Stimulated activated CD4-positive, alpha-beta T cell treated with anti-CD3 and anti-CD28 coated beads, Interleukin-2, amount 100 ng/mL, for 4 hours (primary cell): Measurements from ENCODE around the gene UBAC2.
A peak's percentile ranks its signal among the peaks of the same experiment; 100 is the strongest.
"Not testable (repeated sequence)": the region's sequence is repeated elsewhere in the genome, so short reads cannot be mapped to it uniquely, and the experiment has no call there.

Source experiments
- DNase-seq: peaks from one replicate; pipeline ENCODE4 v3.0.0-alpha.2; 2020; ENCODE audit warnings: low read depth

The UBAC2 gene

DNA sequence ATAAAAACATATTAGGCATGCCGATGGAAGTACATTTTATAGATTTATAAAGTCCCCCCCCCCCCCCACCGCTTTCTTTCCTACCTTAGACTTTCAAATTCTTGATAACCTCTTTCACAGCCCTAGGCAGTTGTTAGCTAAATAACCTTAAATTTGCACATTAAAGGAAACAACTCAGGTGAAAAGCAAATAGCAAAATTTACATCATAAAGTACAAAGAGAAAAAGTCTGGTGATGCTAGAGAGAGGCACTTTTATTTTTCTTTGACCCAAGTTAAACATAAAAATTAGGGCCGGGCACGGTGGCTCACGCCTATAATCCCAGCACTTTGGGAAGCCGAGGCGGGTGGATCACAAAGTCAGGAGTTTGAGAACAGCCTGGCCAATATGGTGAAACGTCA, 15.0 kb upstream of the UBAC2 start:
- no peak for DNase-seq

DNA sequence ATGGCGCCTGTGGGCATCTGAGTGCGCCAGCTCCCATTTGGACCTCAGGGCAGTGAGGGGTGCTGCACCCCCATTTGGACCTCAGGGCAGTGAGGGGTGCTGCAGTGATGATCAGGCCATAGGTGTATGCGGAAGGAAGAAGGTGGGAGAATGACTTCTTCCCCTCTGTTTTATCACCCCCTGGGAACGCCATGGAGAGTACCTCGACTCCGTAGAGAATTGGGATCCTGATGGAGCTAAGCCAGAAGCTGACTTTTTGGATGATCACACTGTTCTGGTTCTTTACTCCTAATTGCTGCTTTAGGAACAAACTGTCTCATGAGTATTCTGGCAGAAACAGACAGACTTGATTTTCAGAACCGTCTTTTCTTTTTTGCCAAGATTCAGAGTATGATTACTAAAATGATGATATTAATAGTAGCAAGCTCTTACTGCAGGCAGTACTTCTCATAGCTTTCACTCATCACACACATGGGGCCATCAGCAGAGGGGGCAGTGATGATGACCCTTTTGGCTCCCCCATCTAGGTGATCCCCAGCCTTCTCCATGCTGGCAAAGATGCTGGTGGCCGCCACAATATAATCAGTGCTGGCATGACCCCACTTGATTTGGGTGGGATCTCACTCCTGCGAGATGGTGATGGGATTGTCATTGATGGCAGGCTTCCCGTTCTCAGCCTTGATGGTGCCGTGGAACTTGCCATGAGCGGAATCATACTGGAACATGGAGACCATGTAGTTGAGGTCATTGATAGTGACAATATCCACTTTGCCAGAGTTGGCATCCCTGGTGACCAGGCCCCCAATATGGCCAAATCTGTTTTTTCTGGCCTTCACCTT, 10.3 kb upstream of the UBAC2 start:
- no peak for DNase-seq

DNA sequence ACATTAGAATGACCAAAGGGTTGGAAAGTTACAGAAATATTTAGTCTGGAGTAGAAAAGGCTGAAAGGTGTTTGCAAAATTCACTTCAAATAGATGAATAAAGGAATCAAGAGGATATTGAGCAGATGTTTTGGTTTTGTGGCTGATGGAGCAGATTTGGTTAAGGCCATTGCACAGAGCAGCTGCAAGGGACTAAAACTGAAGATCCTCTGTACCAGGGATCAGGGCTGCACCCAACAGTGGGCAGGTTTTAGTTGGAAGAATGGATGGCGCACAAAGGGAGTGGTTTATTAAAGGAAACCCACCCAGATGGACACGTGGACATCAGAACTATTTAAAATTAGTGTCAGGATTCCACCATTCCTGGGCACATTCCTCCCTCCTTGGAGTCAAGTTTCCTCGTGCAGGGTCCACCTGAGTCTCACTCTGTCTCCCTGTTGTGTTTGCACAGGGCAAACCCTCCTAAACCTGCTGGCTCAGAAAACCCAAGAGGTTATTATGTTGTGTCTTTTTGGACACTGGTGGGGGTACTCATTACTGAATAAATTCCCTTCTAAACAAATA, 9.2 kb upstream of the UBAC2 start:
- no peak for DNase-seq

GRCh38 chr13:99191900-99192399, 8.7 kb upstream of the UBAC2 start:
- no peak for DNase-seq

- no peak for DNase-seq
Measured at GRCh38 chr13:99192480-99192879, 8.2 kb upstream of the UBAC2 start.

DNA sequence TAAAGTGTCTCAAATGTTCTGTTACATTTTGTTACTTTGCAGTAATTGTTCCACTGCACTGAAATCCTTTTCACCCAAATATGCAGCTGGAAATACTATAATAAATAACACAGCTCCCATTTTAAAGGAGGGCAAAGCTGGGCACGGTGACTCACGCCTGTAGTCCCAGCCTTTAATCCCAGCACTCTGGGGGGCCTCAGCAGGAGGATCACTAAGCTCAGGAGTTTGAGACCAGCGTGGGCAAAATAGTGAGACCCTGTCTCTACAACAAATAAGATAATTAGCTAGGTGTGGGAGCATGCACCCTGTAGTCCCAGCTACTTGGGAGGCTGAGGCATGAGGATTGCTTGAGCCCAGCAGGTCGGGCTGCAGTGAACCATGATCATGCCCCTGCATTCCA, 7.5 kb upstream of the UBAC2 start:
- DNase-seq: no peak

GRCh38 chr13:99196466-99197116, 4.1 kb upstream of the UBAC2 start:
- no peak for DNase-seq

DNA sequence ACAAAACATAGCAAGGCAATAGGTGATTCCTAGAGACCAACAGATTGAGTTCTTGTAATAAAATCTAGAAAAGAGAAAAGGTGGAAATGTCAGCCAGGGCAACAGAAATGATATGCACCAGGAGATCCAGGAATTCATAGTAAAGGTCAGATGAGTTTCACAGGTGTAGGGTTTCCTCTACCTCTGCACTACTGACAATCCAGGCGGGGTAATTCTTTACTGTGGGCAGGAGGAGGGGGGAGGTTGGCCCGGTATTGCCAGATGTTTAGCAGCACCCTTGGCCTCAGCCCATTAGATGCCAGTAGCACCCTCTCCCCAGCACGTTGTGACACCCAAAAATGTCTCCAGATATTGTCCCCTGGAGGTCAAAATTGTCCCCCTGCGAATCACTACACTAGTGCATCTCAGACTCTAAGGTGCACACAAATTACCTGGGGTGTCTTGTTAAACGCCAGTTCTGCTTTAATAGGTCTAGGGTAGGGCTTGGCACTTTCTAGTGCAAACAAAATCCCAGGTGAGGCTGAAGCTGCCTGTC, 3.5 kb upstream of the UBAC2 start:
- no peak for DNase-seq

DNA sequence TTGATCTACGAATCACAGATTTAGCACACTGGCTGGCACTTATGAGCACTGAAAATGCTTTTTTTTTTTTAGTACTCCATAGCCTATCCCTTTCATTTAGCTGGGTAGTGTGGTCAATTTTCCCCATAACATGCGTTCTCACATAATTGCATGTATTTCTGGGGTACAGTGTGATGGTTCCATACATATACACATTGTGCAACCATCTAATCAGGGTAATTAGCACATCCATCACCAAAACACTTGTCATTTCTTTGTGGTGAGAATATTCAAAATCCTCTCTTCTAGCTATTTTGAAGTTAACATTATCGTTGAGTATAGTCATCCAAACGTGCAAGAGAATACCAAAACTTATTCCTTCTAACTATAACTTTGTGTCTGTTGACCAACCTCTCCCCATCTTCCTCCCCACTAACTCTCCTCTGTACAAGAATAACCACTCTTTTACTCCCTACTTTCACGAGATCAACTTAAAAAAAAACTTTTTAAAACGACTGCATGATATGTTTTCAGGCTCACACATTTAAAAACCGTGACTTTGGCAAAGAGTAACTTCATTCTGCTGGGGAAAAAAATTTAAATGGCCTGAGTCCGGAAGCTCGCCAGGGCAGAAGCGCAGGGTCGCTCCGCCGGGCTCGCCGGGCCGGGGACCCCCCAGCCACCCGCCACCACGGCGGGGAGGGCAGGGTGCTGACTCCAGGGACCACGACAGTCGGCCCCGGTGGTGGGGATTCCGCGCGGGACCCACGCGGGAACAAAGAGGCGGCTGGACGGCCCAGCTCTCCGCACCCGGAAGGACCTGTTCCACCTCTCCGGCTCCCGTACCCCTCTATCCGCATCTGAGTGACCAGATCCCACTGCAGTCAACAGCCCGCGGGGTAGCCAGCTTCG, 868 bp upstream of the UBAC2 start:
- peak; percentile 13 for DNase-seq

DNA sequence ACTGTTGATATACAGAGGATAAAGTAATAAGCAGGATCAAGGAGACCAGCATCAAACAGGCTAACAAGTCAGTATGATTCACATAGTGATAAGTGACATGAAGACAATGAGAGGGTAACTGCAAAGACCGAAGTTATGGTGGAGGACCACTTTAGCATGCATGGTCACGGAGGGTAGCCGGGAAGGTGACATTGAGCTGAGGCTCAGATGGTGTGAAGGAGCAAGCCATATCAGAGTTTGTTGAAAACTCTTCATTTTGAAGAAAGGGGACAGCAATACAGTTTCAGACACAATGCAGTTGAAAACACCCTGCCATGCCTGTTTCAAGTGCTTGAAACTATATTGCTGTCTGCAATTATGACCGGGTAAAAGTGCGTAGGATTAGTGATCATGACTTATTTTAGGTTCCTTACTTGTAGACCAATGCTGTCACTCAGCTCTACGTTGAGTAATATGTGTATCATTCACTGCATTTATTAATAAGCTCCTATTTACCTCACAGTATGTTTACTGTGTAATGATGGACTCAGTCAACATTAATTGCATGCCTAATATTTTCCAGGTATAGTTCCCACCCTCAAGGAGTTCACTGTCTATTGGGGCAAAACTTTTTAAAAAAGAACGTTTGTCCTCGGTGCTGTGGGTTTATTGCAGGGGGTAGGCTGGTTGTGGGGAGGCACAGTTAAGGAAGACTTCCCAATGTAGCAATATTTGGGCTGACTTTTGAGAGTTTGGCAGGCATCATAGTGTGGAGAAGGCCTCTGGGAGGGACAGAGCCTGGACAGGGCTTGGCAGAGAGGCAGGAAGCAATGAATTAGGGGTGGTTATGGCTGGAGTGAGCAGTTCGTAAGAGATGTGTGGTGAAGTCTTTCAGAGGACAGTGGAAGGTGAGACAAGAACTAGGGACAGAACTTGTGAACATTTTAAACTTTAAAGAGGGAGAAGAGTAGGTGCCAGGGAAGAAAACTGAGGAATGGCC, 3.2 kb downstream of the UBAC2 start:
- no peak for DNase-seq

- DNase-seq: no peak
Measured at GRCh38 chr13:99205621-99206220, 5.1 kb downstream of the UBAC2 start.

DNA sequence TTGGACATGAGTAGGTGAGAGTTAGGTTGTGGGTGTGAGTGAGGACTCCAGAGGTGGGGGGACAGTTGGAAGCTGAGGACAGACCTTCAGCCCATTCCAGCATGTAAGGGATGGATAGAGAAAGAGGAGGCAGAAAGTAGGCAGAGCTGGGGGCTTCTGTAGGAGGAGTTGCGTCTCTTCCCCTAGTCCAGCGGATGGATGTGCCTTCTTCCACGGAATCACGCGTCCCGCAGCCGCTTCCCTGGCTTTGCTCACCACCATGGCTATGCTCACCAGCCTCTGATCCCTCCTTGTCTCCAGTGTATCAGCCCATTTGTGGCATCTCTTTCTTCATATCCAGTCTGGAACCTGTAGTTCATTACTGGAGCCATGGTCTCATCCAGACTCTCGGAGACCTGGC, 5.6 kb downstream of the UBAC2 start:
- no peak for DNase-seq

DNA sequence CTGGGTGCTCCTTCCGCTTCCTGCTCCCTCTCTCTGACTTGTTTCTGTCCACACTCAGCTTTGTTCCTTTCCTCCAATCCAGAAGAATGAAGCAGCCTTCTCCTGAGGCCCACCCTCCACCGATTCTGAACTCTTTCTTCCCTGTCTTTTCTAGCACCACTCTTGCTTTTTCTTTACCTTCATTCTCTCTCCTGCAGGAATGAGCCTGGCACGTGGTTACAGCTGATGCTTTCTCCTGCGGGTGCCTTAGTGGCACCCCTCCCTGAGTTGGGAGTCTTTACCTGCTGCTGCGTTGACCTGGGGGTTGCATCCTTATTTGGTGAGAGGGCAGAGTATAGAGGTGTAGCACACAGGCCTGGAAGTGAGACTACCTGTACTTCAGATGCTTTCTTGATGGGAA, 6.2 kb downstream of the UBAC2 start:
- DNase-seq: no peak

GRCh38 chr13:99207511-99207910, 6.9 kb downstream of the UBAC2 start:
- no peak for DNase-seq

- no peak for DNase-seq
Measured at GRCh38 chr13:99208185-99208584, 7.5 kb downstream of the UBAC2 start.

GRCh38 chr13:99208845-99209527, 8.3 kb downstream of the UBAC2 start:
- no peak for DNase-seq

DNA sequence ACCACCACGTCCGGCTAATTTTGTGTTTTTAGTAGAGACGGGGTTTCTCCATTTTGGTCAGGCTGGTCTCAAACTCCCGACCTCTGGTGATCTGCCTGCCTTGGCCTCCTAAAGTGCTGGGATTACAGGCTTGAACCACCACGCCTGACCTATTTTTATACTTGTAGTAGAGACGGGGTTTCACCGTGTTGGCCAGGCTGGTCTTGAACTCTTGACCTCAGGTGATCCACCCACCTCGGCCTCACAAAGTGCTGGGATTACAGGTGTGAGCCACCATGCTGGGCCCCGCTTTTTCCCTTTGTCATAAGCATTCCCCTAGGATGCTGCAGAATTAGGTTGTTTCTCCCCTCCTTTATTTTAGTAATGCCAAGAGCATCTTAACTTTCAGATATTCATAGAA, 10.0 kb downstream of the UBAC2 start:
- DNase-seq: not testable (repeated sequence)

DNA sequence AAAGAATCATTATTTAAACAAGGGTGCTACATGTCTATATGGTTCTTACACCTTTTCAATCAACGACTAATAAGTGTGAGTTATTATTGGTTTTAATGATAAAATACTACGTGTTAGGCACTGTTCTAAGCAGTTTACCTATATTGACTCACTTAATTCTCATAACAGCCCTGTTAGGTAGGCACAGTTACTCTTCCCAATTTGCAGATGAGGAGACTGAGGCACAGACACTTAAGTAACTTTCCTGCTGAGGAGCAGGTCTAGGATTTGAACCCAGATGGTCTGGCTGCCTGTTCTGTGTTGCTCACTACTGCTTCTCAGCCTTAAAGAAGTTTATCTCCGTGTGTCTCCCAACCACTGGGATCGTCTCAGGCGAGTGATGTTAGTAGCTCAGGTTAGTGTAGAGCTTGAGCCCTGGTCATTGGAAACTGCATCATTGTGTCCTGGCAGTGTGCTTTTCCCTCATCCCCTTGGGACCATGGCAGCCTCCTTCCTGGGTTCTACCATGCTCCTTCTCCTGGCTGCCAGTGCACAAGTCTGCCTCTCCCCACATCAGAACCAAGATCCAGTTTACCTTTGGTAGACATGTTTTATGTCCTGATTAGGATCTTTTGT, 10.9 kb downstream of the UBAC2 start:
- no peak for DNase-seq

GRCh38 chr13:99214232-99214631, 13.6 kb downstream of the UBAC2 start:
- peak; percentile 59 for DNase-seq
